HG02938 (cell line): ENCODE measurements around the gene FBXO33.

Experiments used
- ATAC-seq: cut with Tn5 transposase; IDR thresholded peaks from one replicate; pipeline ENCODE4 v1.9.1; 2021; ENCODE audit warnings: mild to moderate bottlenecking, moderate library complexity; ENCODE audit not compliant: unreplicated experiment

Gene FBXO33

DNA sequence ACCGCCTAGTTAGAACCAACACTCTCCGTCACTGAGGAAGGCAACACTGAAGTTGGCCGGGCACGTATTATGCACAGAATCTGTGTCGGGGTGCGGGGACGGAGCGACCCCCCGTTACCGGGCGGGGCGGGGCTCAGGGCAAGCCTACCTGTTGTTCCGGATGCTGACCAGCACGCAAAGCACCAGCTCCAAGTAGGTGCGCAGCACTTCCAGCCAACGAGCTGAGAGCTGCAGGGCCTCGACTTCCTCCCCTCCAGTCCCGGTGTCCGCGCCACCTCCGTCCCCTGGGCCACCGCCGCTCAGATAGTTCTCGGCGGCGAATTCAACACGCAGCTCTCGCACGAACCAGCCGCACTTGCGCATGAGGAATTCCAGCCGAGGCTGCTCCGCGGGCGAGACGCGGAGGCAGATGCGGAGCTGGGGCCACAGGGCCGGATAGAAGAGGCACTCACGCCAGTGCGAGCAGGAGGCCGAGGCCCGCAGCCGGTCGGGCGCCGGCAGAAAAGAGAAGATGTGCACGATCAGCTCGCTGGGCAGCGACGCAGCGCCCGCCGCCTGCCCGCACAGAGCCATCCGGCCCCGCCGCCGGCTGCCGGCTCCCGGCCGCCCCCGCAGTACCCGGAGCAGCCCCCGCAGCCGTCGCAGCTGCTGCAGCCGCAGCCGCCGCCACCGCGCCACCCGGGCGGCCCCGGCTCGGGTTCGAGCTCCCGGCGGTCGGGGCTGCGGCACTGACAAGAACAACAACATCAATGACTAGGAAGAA, 636 bp downstream of the FBXO33 start:
- ATAC-seq = peak; percentile 18

DNA sequence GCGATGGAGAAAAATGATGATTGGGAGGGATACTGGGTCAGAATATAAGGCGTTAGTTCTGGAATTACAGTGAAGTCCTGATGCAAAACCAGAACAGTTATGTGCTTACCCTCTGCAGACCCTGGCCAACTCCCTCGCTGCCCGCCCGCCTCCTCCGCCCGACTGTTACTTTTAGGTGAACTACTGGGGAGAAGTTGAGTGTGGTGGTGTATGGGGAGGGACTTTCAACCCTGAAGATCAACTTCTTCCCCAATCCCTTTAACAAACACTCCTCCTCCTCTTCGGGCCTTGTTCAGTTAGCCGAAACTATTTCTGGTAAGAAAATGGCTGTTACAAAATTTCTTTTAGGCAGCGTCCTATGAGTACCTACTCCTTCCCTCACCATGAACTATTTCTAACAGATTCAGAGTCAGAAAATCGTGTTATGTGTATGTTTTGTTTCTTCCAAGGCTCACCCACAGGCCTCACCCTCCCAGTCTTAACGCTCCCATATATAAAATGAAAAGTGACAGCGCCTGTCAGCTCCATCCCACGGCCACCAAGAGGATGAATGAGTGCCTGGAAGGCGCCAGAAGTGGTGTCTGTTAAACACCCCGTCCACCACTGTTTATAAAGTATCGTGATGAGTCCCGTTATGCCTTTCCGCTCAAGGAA, 1.3 kb downstream of the FBXO33 start:
- ATAC-seq = peak; percentile 2

DNA sequence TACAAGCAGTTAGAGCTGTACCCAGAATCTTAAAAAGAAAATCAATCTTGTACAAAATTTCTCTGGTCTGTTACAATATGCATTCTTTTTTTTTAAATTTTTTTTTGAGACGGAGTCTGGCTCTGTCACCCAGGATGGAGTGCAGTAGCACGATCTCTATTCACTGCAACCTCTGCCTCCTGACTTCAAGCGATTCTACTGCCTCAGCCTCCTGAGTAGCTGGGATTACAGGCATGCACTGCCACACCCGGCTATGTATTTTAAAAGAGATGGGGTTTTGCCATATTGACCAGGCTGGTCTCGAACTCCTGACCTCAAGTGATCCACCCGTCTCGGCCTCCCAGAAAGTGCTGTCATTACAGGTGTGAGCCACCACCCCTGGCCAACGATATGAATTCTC, 4.1 kb downstream of the FBXO33 start:
- no peak for ATAC-seq

DNA sequence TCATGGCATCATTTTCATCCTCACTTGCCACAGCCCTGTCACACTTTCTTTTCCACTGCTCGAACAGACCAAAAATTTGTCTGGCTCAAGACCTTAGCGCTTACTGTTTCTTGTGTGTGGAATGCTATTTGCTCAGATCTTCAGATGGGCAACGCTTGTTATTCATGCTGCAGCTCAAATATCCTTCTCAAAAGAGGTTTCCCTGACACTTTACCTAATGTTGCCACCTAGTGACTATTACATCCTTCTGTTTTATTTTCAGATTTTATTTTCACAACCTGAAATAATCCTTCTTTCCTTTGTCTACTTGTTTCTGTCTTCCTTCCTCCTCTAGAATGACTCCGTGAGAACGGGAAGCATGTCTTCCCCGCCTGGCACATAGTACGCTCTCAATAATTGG, 5.6 kb downstream of the FBXO33 start:
- ATAC-seq = no peak

DNA sequence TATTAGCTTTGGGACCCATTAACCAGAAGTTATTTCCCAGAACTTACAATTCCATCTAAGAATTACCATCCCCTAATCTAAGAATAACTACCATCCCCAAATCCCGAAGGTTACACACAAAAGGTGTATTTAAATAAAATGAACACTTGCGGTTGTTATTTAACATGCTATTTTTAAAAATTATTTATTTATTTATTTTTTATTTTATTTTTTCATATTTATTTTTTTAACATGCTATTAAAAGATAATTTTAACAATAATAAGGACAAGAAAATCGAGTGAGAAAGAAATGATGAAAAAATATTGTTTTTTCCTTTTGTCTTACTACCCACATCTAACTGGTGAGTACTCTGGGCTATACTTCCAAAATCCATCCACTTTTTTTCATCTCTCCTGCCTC, 6.3 kb downstream of the FBXO33 start:
- no peak for ATAC-seq

DNA sequence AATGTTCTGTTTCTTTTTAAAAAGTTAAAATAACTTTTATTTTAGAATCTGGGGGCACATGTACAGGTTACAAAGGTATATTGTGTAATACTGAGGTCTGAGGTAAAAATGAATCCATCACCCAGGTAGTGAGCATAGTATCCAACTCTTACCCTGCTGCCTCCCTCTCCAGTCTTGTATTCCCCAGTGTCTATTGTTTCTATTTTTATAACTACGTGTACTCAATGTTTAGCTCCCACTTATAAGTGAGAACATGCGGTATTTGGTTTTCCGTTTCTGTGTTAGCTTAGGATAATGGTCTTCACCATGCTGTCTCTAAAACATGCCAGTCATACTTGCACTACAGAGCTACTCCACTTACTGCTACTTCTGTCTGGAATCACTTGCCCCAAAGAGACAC, 8.4 kb downstream of the FBXO33 start:
- no peak for ATAC-seq

DNA sequence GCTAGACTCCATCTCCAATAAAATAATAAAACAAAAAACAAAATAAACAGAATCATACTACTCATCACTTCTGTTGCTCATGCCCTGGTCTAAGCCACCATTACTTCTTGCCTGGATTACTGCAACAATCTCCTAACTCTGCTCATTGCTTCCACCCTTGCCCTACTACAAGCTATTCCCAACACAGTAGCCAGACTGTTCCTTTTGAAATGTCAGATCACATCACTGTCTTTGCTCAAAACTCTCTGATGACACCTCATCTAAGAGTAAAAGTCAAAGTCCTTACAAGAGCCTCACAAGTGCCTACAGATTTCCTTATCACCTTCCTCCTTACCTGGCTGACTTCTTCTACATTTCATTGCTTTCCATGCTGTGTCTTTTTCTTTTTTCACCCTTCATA, 10.0 kb downstream of the FBXO33 start:
- ATAC-seq = no peak

DNA sequence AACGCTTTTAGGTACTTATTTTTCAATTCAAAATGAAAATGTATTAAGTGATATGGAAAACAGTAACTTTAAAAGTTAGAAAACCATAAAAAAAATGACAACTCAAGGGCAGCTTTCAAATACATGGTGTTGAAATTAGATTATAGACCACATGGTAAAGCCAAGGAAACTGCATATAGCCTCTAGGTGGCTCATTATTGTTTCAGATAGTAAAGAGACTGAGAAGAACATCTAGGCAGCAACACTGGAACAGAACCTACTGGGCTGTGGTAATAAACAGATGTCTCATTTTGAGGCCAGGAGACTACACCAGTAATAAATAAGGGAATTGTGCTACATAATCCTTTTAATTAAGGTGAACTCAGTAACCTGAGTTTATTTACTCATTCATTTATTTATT, 13.0 kb downstream of the FBXO33 start:
- no peak for ATAC-seq

DNA sequence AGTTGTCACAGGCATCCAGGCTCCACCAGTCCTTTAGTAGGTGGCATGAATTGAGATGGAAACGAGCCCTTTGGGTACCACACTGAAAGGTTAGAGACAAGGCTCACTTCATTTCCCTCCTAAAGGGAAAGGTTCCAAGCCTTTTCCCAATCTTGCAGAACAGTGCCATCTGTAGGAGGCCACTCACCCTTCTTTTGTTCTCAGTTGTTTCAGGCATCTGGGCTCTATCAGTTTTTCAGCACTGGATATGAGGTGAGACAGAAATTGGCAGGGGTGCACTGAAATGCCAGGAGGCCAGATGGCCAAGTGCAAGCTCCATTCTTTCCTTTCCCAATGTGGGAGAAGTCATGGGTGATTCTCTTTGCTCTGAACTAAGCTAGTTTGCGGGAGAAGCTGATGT, 15.2 kb downstream of the FBXO33 start:
- ATAC-seq = no peak

DNA sequence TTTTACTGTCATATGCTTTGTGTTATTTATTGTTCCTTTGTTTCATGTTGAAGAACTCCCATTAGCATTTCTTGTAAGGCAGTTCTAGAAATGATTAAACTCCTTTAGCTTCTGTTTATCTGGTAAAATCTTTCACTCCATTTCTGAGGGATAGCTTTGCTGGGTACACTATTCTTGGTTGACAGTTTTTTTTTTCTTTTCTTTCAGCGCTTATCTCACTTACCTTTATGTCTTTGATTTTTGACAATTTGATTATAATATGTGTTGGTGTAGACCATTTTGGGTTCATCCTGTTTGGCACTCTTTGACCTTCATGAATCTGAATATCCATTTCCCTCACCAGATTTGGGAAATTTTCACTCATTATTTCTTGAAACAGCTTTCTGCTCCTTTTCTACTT, 16.2 kb downstream of the FBXO33 start:
- no peak for ATAC-seq

DNA sequence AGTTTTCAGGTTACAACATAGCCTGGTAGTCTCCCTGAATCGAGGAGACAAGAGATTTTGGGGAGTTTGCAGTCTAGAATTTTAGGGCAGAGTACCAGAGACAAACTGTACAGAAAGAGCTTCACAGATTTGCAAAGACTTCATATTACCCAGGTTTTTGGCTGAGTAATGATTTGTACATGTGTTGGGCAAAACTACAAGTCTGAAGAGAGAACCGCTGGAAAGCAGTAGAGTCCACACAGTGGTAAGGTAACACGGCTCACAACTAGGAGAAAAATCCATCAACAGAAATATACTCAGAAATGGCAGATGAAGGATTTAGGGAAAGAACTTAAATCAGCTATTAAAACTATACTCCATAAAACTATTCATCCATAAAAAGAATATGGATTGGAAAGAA, 25.7 kb downstream of the FBXO33 start:
- no peak for ATAC-seq

DNA sequence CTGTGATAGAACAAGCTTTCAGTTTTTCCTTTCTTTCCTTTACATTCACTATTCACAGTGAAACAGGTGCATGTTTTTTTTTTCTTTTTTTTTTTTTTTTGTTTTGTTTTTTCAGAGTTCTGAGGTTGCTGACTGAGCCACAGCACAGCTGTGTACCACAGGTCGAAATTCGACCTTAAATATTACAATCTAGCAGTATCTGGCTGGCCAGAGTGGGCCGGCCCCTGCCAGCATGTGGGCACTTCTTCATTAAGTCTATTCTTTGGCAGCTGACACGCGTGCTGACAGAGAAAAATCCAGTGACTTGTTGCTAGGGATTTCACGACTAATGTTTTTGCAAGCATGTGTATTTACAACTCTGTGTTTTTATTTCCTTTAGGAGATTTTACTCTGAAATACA, 33.9 kb downstream of the FBXO33 start:
- ATAC-seq = no peak

DNA sequence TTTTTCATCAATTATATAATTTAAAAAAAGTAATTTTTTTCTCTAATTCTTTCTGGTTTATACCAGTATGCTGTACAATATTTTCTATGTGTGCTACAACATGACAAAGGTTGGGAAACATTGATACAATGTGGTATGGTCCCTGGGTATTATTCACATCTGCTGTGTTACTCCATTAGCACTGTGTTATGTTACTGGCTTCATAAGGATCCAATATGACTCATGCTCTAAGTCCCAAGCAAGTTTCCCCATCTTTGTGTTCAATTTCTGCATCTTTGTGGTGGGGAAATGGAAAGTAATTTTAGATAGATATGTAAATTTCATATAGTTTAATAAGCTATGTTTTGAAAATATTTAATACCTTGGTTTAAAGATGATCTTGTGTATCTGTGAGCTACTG, 35.8 kb downstream of the FBXO33 start:
- ATAC-seq = no peak

DNA sequence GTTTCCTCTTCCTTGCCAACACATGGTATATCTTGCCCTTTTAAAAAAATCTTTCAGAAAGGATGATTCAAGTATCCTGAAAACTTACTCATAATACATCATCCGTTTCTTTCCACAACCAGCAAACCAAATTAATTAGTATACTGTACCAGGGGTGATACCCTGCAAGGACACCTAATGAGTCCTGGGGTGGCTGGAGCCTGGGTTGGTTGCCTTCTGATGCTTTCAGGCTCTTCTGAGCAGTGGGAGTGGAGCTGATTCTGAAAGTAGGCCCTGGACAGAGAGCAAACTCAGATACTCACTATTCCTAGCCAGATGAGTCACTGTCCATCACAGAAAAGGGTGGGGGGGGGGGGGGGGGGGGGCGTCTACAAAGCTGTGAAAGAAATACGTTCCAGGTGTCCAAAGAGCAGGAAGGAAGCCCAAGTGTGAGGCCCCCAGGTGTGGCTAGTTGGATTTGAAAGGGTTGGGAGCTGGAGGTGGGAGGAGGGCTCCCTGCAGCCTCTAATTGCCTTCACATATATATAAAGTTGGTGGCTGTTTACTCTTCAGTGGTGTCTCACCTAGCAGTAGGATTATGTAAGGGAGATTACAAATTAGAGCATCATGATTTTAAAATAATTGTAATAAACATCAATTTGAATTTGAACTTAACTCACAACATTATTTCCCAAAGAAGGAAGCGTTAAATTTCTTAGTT, 36.5 kb downstream of the FBXO33 start:
- ATAC-seq = no peak

DNA sequence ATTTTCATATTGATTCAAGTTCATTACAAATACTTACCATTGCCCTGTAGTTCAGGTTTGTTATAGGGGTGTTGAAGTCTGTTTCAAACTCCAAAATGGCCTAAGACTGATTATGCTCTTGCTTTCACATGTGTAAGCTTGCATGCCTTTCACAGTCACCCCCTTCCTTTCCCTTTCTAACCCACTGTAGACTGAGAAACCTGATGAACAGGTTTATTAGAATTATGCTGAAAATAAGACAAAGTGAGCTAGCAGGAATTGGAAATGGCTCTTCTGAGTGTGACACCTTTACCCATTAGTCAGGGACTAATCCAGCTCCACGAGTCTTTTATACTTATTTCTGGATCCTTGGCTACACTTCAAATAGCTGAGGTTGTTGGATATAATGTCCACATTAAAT, 38.9 kb downstream of the FBXO33 start:
- no peak for ATAC-seq

DNA sequence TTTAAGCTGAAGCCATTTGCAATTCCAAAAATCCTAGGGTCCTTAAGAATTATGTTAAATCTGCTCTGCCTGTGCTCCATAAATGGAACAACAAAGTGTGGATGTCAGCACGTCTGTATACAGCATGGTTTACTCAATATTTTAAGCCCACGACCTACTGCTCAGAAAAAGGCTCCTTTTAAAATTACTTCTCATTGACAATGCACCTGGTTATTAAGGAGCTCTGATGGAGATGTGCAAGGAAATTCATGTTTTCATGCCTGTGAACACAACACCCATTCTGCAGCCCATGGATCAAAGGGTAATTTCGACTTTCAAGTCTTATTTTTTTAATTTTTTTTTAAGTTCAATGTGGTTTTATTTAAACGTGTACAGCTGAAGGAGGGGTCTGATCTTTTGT, 48.1 kb downstream of the FBXO33 start:
- ATAC-seq = no peak

DNA sequence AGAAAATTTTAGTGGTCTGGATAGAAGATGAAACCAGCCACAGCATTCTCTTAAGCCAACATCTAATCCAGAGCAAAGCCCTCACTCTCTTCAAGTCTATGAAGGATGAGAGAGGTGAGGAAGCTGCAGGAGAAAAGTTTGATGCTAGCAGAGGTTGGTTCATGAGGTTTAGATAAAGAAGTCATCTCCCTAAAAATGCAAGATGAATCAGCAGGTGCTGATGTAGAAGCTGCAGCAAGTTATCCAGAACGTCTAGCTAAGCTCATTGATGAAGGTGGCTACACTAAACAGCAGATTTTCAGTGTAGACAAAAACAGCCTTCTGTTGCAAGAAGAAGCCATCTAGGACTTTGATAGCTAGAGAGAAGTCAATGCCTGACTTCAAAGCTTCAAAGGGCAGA, 48.5 kb downstream of the FBXO33 start:
- no peak for ATAC-seq

DNA sequence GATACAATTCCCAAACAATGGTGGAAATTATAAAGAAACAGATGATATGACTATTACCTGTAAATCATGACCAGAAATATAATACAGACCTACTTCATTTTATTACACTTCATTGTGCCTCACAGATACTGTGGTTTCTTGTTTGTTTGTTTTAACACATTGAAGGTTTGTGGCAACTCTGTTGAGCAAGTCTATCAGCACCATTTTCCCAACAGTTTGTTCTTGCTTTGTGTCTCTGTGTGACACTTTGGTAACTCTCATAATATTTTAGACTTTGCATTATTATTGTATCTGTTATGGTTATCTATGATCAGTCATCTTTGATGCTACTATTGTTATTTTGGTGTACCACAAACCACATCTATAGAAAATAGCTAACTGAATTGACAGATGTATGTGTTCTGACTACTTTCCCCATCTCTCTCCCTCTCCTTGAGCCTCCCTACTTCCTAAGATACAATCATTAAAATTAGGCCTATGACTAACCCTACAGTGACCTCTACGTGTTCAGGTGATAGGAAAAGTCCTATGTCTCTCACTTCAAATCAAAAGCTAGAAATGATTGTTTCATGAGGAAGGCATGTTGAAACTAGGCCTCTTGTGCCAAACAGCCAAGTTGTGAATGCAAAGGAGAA, 49.1 kb downstream of the FBXO33 start:
- peak; percentile 85 for ATAC-seq

DNA sequence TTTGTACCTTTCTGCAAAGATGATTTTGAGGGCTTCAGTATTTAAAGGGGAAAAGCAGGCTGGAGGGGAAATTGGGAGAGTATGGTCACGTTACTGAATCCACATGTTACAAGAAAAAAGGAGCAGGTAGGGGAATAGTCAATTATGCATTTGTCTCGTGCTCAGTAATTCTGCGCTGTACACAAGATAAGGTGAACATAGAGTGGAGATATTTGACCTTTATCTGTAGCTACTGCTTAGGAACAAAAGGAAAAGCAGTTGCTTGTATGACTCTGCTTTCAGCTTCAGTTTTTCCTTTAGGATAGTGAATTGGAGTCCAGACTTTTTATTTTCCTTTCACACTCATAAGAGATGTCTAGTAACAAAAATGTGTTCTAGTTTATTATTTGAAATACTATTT, 49.8 kb downstream of the FBXO33 start:
- ATAC-seq = no peak

DNA sequence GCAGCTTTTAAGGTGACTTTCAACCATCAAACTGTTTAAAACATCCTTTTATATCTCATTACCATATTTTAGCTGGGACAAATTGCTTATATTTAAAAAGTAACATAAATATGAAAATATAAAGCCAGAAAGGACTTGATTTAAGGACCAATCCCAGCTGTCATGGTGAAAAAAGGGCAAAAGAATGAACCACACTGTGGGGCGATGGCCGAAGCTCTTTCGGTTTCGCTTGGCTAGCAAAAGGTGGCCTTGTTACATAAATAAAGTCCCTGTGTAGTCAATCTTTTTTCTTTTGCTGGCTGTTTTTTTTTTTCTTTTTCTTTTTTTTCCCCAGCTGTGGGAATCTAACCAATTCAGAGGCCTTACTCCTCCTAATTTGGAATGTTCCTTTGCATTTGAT, 50.9 kb downstream of the FBXO33 start:
- ATAC-seq = no peak

DNA sequence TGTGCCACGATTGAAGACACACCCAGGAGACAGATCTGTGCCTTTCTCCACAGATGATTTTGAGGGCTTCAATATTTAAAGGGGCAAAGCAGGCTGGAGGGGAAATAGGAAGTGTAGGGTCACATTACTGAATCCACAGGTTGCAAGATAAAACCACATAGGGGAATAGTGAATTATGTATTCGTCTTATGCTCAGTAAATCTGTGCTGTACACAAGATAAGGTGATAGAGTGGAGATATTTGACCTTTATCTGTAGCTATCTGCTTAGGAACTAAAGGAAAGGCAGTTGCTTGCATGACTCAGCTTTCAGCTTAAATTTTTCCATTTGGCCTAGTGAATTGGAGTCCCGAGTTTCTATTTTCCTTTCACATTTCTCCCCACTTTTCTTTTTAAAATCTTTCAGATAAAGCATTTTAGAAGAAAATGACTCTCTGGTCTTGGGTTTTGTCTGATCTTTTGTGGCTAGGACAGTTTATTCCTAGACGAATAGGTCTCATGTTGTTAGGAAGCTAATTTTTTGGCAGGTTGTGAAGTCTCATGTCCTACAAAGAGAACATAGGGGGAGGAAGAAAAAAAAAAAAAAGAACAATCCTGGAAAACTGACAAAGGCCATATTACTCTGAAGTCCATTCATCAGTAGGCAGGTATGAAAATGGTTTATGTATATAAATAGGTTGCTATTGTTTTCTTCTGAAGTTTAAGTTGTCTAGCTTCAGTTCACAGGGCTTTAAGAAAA, 55.4 kb downstream of the FBXO33 start:
- no peak for ATAC-seq
